ENCODE data around the gene KRTAP10-10.
"Not testable (repeated sequence)": the region's sequence is repeated elsewhere in the genome, so short reads cannot be mapped to it uniquely, and the experiment has no call there.

KRTAP10-10 gene

DNA sequence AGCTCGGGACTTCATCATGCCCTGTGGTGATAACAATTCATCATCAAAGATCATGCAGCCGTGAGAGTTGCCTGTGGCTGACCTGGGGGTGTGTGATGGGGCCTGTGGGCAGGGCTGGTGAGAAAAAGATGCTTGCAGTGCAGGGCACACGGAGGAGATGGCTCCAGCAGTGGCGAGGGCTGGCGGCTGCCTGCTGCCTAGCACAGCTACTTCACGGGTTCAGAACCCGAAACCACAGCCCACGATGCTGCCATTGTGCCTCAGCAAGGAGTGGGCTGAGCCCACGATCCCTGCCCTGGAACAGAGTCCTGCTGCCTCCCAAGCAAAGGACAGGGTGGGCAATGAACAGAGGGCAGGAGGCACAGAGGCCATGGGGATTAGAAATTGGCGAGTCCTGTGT, 10.9 kb upstream of the KRTAP10-10 start:
- no peak for DNase-seq (ENCODE audit: low read depth, low spot score)

DNA sequence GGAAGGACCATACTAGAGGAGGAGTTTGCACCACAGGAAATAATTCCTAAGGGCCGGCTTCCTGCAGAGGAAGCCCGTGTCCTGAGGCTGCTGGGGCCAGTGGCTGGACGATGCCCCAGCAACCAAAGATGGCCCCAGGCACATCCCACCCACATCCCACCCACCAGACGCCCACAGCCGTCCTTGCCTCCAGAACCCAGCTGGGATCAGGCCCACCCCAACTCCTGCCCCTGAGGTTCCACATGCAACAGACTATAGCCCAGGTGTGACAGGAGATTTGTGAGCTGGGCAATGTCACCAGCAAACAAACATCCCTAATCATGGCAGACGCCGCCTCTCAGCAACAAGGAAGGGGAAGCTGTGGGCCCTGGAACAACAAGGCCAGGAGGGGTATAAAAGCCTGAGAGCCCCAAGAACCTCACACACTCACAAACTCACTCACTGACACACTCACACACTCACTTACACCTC, 10.4 kb upstream of the KRTAP10-10 start, which contains the start of gene KRTAP10-9:
Gene KRTAP10-9 (plus strand): TSS at position 421 of the 471 bp plus-strand sequence. CDS start 79 bp downstream, outside the sequence.
- no peak for DNase-seq (ENCODE audit: low read depth, low spot score)

DNA sequence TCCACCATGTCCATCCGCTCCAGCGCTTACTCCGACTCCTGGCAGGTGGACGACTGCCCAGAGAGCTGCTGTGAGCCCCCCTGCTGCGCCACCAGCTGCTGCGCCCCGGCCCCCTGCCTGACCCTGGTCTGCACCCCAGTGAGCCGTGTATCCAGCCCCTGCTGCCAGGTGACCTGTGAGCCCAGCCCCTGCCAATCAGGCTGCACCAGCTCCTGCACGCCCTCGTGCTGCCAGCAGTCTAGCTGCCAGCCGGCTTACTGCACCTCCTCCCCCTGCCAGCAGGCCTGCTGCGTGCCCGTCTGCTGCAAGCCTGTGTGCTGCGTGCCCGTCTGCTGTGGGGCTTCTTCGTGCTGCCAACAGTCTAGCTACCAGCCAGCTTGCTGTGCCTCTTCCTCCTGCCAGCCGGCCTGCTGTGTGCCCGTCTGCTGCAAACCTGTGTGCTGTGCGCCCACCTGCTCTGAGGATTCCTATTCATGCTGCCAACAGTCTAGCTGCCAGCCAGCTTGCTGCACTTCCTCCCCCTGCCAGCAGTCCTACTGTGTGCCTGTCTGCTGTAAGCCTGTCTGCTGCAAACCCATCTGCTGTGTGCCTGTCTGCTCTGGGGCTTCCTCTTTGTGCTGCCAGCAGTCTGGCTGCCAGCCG, 9.9 kb upstream of the KRTAP10-10 start:
- not testable (repeated sequence) for DNase-seq (ENCODE audit: low read depth, low spot score)

DNA sequence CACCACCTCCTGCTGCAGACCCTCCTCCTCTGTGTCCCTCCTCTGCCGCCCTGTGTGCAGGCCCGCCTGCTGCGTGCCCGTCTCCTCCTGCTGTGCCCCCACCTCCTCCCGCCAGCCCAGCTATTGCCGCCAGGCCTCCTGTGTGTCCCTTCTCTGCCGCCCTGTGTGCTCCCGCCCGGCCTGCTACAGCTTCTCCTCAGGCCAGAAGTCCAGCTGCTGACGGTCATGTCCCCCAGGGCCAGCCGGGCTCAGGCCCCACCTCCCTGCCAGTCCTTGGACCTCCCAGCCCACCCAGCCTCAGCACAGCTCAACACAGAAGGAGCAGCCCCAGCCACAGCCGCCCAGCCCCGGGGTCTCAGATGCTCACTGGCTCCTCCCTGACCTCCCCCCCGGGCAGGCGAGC, 9.3 kb upstream of the KRTAP10-10 start:
- not testable (repeated sequence) for DNase-seq (ENCODE audit: low read depth, low spot score)

DNA sequence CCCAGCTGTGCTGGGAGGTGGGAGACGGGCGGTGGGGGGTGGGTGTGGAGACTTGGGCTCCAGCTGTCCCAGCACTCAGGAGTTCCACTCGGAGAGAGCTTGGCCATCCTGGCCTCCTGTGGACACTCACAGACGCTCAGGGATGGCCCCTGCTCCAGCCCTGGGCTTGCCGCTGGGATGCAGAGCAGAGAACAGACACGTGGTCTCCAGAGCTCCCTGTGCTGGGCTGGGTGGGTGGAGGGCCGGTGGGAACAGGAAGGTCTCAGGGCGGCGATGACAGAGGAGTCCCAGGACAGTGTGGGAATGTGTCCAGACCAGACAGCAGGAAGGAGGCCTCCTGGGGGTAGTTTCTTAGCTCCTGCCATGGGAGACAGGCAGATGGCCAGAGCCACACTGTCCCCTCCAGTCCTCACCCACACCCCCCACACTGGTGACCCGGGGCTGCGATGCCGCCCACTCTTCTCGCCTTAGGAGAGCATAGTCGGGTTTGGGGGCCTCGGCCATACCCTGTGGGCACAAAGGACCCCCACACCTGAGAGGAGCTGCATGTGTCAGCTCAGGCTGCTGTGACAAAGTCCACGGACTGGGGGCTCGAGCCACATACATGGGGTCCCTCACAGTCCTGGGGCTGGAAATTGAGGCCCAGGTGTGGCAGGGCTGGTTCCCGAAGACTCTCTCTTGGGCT, 8.3 kb upstream of the KRTAP10-10 start:
- DNase-seq (ENCODE audit: low read depth, low spot score) = no peak

DNA sequence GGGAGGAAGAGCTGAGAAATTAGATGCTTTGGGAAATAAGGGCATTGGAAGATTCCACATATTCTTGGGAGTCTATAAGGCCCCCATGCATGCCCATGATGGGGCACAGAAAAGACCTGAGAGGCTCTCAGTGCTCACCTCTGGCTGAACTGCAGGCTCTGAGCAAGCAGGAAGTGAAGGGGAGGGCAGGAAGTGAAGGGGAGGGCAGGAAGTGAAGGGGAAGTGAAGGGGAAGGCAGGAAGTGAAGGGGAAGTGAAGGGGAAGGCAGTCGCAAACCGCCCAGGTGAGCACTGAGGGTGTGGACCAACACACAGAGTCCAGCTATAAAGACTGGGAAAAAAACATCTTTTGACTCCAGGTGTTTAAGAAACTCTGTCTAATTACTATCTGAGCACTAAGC, 6.7 kb upstream of the KRTAP10-10 start:
- no peak for DNase-seq (ENCODE audit: low read depth, low spot score)

DNA sequence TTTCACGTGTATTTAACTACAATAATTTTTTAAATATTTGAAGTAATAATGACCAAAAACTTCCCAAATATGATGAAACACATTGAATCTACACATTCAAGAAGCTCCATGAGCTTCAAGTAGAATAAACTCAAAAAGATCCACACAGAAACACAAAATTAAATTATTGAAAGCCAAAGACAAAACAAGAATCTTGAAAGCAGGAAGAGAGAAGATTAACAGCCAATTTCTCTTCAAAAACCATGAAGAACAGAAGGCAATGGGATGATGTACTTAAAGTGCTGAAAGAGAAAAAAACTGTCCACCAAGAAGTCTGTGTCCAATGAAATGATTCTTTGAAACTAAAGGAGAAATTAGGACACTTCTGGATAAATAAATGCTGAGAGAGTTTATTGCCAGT, 5.1 kb upstream of the KRTAP10-10 start:
- DNase-seq (ENCODE audit: low read depth, low spot score) = no peak

DNA sequence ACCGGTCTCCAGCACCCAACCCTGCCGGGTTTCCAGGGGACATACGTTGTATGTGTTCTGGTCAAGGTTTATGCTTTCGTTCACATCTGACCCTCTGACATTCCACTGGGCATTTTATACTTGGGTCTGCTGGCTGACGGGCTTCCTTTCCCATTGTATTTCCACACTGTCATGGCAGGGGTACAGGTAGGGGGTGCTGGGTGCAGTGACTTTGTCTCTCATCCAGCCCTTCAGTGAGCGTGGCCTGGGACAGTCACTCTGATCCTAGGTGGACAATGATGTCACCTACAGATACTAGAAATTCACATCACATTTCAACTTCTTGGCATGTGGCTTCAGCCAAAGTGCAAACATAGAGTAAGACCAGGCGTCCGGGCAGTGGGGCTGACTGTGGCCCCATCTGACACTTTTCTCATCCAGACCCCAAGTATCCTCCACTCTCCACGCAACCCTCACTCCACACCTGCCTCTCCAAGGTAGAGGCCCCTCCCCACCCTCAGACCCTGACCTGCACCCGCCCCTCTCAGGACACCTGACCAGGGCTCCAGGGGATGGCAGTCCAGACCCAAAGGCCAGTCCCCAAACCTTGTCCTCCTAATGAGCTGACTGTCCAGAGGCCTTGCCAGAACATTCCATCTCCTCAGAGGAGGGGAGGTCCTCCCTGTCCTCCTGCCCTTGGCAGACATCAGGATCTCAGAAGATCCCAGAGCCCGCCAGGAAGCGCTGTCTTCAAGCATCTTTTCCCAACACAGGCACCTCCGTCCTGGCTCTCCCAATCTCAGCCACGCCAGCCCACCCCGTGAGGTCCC, 743 bp upstream of the KRTAP10-10 start:
- DNase-seq (ENCODE audit: low read depth, low spot score) = no peak

DNA sequence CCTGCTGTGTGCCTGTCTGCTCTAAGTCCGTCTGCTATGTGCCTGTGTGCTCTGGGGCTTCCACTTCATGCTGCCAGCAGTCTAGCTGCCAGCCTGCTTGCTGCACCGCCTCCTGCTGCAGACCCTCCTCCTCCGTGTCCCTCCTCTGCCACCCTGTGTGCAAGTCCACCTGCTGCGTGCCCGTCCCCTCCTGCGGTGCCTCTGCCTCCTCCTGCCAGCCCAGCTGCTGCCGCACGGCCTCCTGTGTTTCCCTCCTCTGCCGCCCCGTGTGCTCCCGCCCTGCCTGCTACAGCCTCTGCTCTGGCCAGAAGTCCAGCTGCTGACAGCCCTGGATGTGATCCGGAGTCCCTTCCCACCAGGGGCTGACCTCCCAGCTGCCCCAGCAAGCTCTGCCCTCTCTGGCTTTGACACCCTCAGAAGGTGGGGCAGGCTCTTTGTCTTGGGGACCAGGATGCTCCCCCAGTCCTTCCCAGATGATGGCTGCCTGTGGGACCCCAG, 744 bp downstream of the KRTAP10-10 start:
- DNase-seq (ENCODE audit: low read depth, low spot score) = not testable (repeated sequence)

DNA sequence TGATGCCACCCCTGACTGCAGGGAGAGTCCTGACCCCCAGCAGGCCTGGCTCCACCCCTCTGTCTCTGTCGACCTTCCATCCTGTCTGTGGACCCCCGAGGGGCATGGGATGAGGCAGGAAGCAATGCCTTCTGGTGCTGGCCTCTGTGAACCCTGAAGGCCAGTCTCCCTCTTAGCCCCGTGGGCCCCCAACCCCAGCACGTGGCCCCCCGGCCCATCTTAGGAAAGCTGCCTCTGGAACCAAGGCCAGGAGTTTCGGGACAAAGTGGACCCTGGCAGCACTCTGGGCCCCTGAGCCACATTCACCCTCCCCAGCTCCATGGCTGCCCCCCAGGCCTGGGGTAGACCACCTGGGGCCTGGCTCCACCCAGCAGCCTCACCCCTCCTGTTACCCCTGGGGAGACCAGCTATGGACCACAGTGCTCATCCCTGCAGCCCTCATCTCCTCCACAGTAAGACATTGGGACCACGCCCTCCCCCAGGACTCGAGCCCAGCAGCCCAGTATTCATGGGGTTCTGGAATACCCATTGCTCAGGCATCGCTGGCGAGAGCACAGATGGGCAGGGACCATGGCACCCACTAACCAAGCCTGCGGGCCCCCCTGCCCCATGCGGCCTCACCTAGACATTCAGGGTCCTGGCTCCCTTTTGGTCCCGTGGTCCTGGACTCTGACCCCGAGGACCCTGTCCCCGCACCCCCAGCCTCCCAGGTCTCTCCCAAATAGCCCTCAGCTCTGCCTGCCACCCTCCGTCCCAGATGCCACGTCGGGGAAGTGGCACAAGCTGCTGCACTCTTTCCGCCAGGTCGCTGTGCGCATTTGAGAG, 1.6 kb downstream of the KRTAP10-10 start:
- DNase-seq (ENCODE audit: low read depth, low spot score) = not testable (repeated sequence)

DNA sequence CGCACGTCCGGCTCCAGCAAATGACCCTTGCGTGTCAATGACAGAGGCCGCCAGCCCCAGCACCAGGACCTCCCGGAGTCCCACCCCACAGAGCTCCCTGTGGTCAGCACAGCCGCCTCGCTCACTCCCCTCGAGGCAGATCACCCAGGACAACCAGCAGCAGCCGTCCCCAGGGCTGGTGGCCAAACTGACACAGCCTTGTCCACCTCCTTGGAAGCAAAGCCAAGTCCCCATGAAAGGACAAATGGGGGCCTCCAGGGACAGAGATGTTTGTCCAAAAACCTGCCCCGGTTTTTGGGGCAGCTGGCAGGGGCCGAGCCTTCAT, 2.1 kb downstream of the KRTAP10-10 start:
- DNase-seq (ENCODE audit: low read depth, low spot score) = no peak

DNA sequence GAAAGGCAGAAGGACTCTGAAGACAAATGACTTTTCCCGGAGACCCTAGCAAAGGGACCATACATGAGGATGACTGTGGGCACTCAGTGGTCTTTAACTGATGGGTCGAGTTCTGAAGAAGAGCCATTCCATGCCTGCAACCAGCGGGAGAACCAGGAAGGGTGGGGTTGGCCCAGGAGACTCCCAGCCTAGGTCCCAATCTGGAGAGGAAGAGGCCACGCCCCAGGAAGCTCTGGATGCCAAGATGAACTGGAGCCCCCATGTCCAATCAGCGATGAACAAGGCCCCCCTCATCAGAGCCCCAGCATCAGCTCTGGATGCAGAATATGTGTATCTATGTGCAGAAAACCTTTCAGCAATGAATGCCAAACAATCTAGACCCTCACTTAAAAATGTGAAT, 3.6 kb downstream of the KRTAP10-10 start:
- no peak for DNase-seq (ENCODE audit: low read depth, low spot score)

DNA sequence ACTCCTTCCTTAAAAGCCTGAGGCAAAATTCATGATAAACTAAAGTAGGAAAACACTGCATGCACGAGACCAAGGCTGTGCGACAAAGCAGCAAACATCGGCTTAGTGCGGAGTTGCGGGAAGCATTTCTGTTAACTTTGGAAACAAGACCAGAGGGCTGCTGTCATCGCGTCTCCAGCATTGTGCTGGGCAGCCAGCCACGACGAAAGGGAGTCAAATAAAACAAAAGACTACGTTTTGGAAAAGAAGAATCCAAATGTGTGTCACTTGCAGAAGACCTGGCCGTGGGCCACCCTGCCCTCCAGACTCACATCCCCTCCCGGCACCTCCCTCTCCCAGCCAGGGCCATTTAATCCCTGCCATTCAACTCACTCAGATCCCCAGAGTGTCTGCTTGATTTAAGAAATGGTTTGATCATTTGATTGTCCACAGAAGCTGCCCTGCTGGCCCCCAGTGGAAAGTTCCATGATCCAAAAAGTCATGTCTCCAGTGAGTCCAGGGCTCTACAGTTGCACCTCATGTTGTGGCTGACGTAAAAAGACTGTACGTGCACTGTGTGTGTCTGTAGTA, 6.7 kb downstream of the KRTAP10-10 start:
- DNase-seq (ENCODE audit: low read depth, low spot score) = no peak

DNA sequence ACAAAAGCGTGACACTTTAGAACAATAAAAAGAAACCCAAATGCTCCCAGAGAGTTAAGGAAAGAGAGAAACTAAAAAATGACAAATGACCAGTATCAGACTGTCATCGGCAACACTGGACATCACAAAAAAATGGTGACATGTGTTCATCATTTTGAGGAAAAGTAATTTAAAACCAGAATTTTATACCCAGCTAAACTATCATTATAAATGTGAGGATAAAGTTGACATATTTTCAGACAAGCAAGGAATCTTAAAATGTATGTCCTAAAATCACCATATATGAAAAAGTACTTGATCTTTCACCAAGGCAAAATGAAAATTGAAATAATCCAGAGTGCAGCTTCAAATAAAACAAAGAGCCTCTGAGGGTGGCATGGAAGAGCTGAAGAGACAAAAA, 7.7 kb downstream of the KRTAP10-10 start:
- no peak for DNase-seq (ENCODE audit: low read depth, low spot score)

DNA sequence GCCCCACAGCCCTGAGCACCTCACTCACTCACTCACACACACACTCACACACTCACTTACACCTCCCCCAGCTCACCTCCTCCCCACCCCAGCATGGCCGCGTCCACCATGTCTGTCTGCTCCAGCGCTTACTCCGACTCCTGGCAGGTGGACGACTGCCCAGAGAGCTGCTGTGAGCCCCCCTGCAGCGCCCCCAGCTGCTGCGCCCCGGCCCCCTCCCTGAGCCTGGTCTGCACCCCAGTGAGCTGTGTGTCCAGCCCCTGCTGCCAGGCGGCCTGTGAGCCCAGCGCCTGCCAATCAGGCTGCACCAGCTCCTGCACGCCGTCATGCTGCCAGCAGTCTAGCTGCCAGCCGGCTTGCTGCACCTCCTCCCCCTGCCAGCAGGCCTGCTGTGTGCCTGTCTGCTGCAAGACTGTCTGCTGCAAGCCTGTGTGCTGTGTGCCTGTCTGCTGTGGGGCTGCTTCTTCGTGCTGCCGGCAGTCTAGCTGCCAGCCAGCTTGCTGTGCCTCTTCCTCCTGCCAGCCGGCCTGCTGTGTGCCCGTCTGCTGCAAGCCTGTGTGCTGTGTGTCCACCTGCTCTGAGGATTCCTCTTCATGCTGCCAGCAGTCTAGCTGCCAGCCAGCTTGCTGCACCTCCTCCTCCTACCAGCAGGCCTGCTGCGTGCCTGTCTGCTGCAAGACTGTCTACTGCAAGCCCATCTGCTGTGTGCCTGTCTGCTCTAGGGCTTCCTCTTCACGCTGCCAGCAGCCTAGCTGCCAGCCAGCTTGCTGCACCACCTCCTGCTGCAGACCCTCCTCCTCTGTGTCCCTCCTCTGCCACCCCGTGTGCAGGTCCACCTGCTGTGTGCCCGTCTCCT, 9.4 kb downstream of the KRTAP10-10 start, which contains the start of gene KRTAP10-11:
Gene KRTAP10-11 (plus strand): TSS at position 49 of the 856 bp plus-strand sequence. CDS start 45 bp downstream, at position 94.
- not testable (repeated sequence) for DNase-seq (ENCODE audit: low read depth, low spot score)

DNA sequence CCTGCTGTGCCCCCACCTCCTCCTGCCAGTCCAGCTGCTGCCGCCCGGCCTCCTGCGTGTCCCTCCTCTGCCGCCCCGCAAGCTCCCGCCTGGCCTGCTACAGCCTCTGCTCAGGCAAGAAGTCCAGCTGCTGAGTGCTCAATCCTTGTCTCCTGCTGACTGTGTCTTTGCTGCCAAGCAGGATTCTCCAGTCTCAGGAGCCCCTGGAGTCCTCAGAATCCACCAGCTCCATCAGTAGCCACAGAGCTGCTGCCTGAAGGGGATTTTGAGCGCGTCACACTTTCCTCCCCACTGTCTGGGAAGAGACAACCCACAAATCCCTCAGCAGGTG, 10.0 kb downstream of the KRTAP10-10 start:
- no peak for DNase-seq (ENCODE audit: low read depth, low spot score)

DNA sequence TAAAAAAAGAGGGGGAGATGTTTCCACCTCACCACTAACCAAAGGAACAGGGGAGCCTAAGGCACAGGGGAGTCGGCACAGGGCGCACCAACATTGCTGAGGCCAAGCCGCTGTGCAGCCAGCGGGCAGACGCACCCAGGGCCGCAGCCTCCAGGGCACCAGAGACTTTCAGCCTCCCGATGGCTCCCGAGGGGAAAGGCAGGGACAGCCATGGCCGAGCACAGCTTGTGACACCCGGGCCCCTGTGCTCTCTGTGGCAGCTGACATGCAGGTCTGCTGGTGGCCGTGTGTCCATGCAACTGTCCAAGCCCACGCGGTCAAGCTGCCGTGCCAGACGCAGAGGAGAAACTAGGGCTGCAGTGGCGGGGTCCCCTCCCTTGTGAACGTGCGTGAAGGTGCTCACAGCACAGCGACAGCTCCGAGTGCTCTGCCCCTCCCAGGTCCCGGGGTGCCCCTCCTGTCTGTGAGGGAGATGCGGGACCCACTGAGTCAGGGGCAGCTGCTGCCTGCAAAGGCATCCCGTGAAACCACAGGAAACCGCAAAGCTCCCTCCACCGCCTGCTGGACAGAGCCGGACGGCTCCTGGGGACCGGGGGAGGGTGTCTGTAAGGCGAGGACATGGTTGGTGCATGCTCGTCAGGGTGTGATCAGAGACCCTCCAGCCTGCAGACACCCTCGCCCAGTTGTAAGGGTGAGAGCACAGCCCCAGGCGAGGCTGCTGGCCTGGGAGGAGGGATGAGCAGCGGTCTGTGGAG, 11.6 kb downstream of the KRTAP10-10 start:
- no peak for DNase-seq (ENCODE audit: low read depth, low spot score)

DNA sequence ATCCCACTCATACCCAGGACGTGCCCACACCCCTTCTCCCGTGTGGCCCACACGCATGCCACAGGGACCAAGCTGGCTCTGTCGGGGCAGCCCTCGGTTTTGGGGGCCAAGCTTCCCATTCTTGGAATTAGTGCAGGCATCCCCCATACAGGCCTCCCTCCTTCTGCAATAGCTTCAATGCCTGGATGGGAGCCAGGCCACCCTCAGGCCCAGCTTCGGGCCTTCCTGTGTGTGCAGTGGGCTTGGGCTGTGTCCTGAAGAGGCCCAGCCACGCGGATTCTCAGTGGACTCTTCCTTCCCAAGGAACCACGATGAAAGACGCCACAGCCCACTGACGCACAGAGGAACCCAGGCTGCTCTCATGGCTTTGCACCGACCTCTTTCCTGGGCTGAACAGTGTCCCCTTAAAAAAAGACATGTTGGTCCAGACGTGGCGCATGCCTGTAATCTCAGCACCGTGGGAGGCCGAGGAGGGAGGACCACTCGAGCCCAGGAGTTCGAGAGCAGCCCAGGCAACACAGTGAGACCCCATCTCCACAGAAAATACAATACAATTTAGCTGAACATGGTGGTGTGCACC, 12.5 kb downstream of the KRTAP10-10 start:
- no peak for DNase-seq (ENCODE audit: low read depth, low spot score)
